ENCODE results near the gene PSTPIP2.

DNA sequence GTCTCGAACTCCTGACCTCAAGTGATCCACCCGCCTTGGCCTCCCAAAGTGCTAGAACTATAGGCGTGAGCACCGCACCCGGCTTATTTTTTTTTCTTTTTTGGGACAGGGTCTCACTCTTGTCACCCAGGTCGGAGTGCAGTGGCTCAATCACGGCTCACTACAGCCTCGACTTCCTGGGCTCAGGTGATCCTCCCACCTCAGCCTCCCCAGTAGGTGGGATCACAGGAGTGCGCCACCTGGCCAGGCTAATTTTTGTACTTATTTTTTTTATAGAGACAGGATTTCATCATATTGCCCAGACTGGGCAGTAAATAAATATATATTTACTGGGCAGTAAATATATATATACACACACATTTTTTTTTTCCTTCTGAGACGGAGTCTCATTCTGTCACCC, 23.5 kb upstream of the PSTPIP2 start:
- TF ChIP-seq, protein P1, sequence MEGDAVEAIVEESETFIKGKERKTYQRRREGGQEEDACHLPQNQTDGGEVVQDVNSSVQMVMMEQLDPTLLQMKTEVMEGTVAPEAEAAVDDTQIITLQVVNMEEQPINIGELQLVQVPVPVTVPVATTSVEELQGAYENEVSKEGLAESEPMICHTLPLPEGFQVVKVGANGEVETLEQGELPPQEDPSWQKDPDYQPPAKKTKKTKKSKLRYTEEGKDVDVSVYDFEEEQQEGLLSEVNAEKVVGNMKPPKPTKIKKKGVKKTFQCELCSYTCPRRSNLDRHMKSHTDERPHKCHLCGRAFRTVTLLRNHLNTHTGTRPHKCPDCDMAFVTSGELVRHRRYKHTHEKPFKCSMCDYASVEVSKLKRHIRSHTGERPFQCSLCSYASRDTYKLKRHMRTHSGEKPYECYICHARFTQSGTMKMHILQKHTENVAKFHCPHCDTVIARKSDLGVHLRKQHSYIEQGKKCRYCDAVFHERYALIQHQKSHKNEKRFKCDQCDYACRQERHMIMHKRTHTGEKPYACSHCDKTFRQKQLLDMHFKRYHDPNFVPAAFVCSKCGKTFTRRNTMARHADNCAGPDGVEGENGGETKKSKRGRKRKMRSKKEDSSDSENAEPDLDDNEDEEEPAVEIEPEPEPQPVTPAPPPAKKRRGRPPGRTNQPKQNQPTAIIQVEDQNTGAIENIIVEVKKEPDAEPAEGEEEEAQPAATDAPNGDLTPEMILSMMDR (IDR thresholded peaks at IDR 0.05; ENCODE audit: insufficient read depth, low read depth, low read length): no peak
- TF ChIP-seq EZH2 (IDR thresholded peaks at IDR 0.05; ENCODE audit: insufficient read depth, low read length): no peak

All from astrocyte (in vitro differentiated cells and primary cell).